WTC11 (cell line): ENCODE results near the gene PLPP7. TPM values are rescaled to one million over a fixed set of nuclear protein-coding genes. Genes with fewer than 3 reads are reported as not detected.
A peak's percentile ranks its signal among the peaks of the same experiment; 100 is the strongest.

Experiments
- ATAC-seq: fragments of 200-7000 bp; cut with Tn5 transposase; 2 replicates; pipeline ENCODE4 v1.10.0; 2021; ENCODE audit warnings: mild to moderate bottlenecking, moderate library complexity
- CTCF ChIA-PET: fragments of 300-600 bp; sonication (Branson Sonifier 250); formaldehyde crosslinking; loops from one replicate; lab custom pipeline; 2021; ENCODE audit warnings: antibody characterized with exemption; lab: Charles Lee
- POLR2A ChIA-PET: fragments of 350-600 bp; sonication (Branson Sonifier 250); formaldehyde crosslinking; loops from one replicate; lab custom pipeline; 2021; ENCODE audit warnings: antibody characterized with exemption; lab: Charles Lee
- DNase-seq: peaks from one replicate; pipeline ENCODE4 v3.0.0; 2021; ENCODE audit warnings: low spot score
- H3K27ac Mint-ChIP-seq: 2 replicates; pipeline ENCODE4 v1.8.0; 2021; ENCODE audit warnings: mixed read lengths
- H3K27me3 Mint-ChIP-seq: 2 replicates; pipeline ENCODE4 v1.8.0; 2021; ENCODE audit warnings: low read depth, mild to moderate bottlenecking, moderate library complexity, mixed read lengths
- H3K36me3 Mint-ChIP-seq: 2 replicates; pipeline ENCODE4 v1.8.0; 2021; ENCODE audit warnings: mixed read lengths
- H3K4me1 Mint-ChIP-seq: 2 replicates; pipeline ENCODE4 v1.8.0; 2022; ENCODE audit warnings: mixed read lengths
- H3K4me3 Mint-ChIP-seq: 2 replicates; pipeline ENCODE4 v1.8.0; 2021; ENCODE audit warnings: mild to moderate bottlenecking, moderate library complexity, mixed read lengths
- H3K9me3 Mint-ChIP-seq: 2 replicates; pipeline ENCODE4 v1.8.0; 2021; ENCODE audit warnings: mixed read lengths
- ELF4 ChIP-seq: sonication (generic); formaldehyde crosslinking; IDR thresholded peaks from 2 replicates; pipeline ENCODE4 v1.8.1; 2022; ENCODE audit warnings: low read depth, mild to moderate bottlenecking, moderate library complexity, missing genetic modification reagents
- ESRRA ChIP-seq: sonication (generic); formaldehyde crosslinking; IDR thresholded peaks from 2 replicates; pipeline ENCODE4 v1.8.1; 2022; ENCODE audit warnings: mild to moderate bottlenecking, missing genetic modification reagents, borderline replicate concordance
- MXD4 ChIP-seq: fragments of 250-450 bp; sonication (Bioruptor Pico); IDR thresholded peaks from 2 replicates; pipeline ENCODE4 v1.8.0; 2021; ENCODE audit warnings: mild to moderate bottlenecking, moderate library complexity, borderline replicate concordance
- ZNF232 ChIP-seq: sonication (generic); formaldehyde crosslinking; IDR thresholded peaks from 2 replicates; pipeline ENCODE4 v1.8.0; 2022; ENCODE audit warnings: mild to moderate bottlenecking, missing genetic modification reagents
- ZNF263 ChIP-seq: sonication (generic); formaldehyde crosslinking; IDR thresholded peaks from 2 replicates; pipeline ENCODE4 v1.8.1; 2022; ENCODE audit warnings: low read depth, mild to moderate bottlenecking, moderate library complexity, missing genetic modification reagents
- total RNA-seq: library from RNA; stranded (reverse); gene quantifications from 3 replicates; pipeline ENCODE4 v1.2.3, GENCODE V29; 2021
- TF ChIP-seq, protein P1 (sequence below): fragments of 250-450 bp; sonication (Bioruptor Pico); IDR thresholded peaks from 2 replicates; pipeline ENCODE4 v1.9.0; 2021; ENCODE audit warnings: mild to moderate bottlenecking
- TF ChIP-seq, protein P2 (sequence below): sonication (generic); formaldehyde crosslinking; IDR thresholded peaks from 2 replicates; pipeline ENCODE4 v1.8.1; 2023; ENCODE audit warnings: mild to moderate bottlenecking, moderate library complexity, missing genetic modification reagents
- TF ChIP-seq, protein P3 (sequence below): sonication (generic); formaldehyde crosslinking; IDR thresholded peaks from 2 replicates; pipeline ENCODE4 v1.8.1; 2023; ENCODE audit warnings: mild to moderate bottlenecking, missing genetic modification reagents
- TF ChIP-seq, protein P4 (sequence below): fragments of 250-450 bp; sonication (Bioruptor Pico); IDR thresholded peaks from 2 replicates; pipeline ENCODE4 v1.9.0; 2021; ENCODE audit warnings: mild to moderate bottlenecking

The PLPP7 gene
- total RNA-seq, 1 experiment from 2014 or later = 4.2 TPM

DNA sequence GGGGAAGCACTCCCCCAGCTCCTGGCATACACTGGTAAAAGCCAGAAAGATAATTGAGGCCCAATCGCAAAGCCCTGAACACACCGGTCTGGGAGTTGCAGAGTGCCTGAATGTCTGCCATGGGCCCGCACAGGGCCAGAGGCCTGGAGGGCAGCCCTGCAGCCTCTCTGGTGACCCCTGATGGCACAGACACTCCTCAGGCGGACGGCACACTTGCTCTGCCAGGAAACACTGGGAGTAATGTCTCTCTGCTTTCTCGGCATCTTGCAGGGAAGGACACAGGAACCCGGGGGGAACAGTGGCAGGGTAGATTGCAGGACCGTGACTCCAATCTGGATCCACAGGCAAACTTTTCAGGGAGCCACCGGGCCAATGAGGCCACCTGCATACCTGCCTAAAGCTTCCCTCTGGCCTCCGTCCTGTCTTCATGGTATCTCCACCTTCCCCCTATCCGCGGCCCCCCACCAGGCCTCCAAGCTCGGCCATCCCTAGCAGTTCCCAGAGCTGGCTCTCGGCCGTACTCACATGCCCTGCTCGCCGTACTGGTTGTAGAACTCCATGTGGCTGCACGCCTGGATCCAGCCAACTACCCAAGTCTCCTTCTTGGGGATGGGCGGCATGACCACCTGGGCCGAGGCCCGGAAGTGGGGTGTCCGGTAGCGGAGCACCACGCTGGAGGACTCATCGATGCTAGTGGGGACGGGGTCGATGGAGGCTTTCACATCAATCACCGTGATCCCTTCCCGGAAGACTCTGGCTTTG, 14.0 kb upstream of the PLPP7 start:
- TF ChIP-seq ZNF232 (no peak), ZNF263 (CRISPR knock-in tag) (peak; percentile 65; the same call in 1 of the 2 replicates)
- no peaks in the 10 kb centered on the region; the same call in 1 of the 2 replicates for H3K36me3 Mint-ChIP-seq
- peaks cover 14% of the 10 kb centered on the region for H3K27me3 Mint-ChIP-seq
- H3K4me3 Mint-ChIP-seq = peak overlapping the region; percentile 67
- peak; percentile 52 for ATAC-seq
- H3K27ac Mint-ChIP-seq = no peak overlapping the region
- DNase-seq = peak; percentile 59
- POLR2A ChIA-PET = interaction anchor here (1.5 kb wide), 1 partner anchor 14 kb away, joined by 3 read pairs; the partner anchor contains the start of gene PLPP7
- peaks cover 26% of the 10 kb centered on the region for H3K4me1 Mint-ChIP-seq
- CTCF ChIA-PET = interaction anchor here (0.5 to 7.8 kb wide), 6 partner anchors 13 to 228 kb away, joined by 3 to 57 read pairs (median 6); partner anchors contain the start of gene PLPP7
- H3K9me3 Mint-ChIP-seq = no peaks in the 10 kb centered on the region

DNA sequence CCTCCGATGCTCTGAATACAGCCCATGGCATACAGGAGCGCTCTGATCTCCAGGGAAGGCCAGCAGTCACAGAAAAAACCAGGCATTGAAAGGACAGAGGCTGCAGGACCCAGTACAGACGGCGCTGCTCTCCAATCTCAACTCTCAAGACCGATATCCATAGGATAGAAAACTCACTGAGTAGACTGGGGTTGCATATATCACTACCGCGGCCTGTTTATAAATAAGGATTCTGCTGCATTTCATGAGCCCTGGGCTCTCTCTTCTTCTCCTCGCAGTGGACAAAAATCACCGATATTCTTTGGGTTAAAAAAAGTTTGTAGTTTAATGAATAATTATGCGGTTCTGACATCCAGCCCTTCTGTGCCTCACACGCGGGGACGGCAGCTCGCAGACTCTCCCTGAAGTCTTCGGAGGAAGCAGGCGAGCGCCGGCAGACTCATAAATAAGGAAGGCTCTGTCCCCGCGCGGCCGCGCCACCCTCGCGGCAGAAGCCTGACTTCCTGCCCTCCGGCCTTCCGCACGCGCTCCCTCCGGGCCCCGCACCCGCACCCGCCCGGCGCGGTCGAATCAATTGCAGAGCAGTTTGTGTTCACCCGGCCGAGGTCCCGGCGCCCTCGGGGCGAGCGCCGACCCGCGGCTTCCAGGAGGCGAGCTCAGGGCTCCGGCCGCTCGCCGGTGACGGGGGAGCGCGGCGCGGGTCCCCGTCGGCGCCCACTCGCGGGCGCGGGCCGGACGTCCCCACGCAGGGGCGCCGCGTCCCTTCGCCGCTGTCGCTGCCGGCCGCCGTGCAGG, 13.2 kb upstream of the PLPP7 start, which contains the start of gene FAM78A:
Gene FAM78A, minus strand, starts transcription at position 417 of the 795 bp plus-strand sequence. Its CDS starts 331 bp downstream, at position 86.
- peaks cover 23% of the 10 kb centered on the region for H3K4me1 Mint-ChIP-seq
- POLR2A ChIA-PET = interaction anchor here (1.5 kb wide), 1 partner anchor 14 kb away, joined by 3 read pairs; the partner anchor contains the start of gene PLPP7
- DNase-seq = peak; percentile 51

DNA sequence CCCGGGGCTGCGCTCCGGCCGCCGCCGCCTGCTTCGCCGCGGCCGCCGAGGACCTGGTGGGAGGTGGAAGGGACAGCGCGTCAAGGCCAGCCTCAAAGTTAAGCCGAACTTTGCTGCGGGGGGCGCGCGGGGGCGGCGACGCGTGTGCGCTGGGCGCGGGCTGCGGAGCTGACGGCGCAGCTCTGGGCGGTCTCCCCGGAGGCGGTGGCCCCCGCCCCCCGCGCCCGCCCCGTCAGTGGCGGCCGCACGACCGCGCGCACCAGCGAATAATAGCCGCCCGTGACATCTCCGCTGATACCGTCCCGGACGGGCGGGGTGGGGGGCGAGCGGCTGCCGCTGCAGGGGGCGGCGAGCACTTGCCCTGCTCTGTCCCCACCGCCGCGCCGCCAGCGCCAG, 12.6 kb upstream of the PLPP7 start:
- ChIA-PET CTCF (interaction anchor here (1.9 to 7.8 kb wide), 3 partner anchors 12 to 59 kb away, joined by 7 to 57 read pairs (median 10); partner anchors contain the start of gene PLPP7), POLR2A (interaction anchor here (1.5 kb wide), 1 partner anchor 13 kb away, joined by 3 read pairs; the partner anchor contains the start of gene PLPP7)
- Mint-ChIP-seq H3K9me3 (no peaks in the 10 kb centered on the region), H3K27me3 (peaks cover 25% of the 10 kb centered on the region), H3K4me1 (peaks cover 23% of the 10 kb centered on the region), H3K27ac (no peak overlapping the region), H3K36me3 (no peaks in the 10 kb centered on the region; the same call in 1 of the 2 replicates), H3K4me3 (no peak overlapping the region)
- ATAC-seq = no peak
- DNase-seq = no peak
- no peak for TF ChIP-seq ELF4 (CRISPR knock-in tag)
- TF ChIP-seq, protein P1, sequence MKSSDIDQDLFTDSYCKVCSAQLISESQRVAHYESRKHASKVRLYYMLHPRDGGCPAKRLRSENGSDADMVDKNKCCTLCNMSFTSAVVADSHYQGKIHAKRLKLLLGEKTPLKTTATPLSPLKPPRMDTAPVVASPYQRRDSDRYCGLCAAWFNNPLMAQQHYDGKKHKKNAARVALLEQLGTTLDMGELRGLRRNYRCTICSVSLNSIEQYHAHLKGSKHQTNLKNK (CRISPR knock-in tag) = no peak
- TF ChIP-seq, protein P2, sequence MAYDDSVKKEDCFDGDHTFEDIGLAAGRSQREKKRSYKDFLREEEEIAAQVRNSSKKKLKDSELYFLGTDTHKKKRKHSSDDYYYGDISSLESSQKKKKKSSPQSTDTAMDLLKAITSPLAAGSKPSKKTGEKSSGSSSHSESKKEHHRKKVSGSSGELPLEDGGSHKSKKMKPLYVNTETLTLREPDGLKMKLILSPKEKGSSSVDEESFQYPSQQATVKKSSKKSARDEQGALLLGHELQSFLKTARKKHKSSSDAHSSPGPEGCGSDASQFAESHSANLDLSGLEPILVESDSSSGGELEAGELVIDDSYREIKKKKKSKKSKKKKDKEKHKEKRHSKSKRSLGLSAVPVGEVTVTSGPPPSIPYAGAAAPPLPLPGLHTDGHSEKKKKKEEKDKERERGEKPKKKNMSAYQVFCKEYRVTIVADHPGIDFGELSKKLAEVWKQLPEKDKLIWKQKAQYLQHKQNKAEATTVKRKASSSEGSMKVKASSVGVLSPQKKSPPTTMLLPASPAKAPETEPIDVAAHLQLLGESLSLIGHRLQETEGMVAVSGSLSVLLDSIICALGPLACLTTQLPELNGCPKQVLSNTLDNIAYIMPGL (CRISPR knock-in tag) = 0 out of 2 replicates have a peak, but pooled peaks have one; percentile 10

More for the DNA sequence above, 13.2 kb upstream of the PLPP7 start, which contains the start of gene FAM78A:
- 0 out of 2 replicates have a peak, but pooled peaks have one; percentile 27 for TF ChIP-seq ESRRA (CRISPR knock-in tag)
- TF ChIP-seq, protein P3, sequence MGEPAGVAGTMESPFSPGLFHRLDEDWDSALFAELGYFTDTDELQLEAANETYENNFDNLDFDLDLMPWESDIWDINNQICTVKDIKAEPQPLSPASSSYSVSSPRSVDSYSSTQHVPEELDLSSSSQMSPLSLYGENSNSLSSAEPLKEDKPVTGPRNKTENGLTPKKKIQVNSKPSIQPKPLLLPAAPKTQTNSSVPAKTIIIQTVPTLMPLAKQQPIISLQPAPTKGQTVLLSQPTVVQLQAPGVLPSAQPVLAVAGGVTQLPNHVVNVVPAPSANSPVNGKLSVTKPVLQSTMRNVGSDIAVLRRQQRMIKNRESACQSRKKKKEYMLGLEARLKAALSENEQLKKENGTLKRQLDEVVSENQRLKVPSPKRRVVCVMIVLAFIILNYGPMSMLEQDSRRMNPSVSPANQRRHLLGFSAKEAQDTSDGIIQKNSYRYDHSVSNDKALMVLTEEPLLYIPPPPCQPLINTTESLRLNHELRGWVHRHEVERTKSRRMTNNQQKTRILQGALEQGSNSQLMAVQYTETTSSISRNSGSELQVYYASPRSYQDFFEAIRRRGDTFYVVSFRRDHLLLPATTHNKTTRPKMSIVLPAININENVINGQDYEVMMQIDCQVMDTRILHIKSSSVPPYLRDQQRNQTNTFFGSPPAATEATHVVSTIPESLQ (CRISPR knock-in tag) = no peak
- TF ChIP-seq, protein P2 (CRISPR knock-in tag) = 0 out of 2 replicates have a peak, but pooled peaks have one; percentile 44
- peak; percentile 7; the same call in 1 of the 2 replicates for TF ChIP-seq ZNF263 (CRISPR knock-in tag)
- TF ChIP-seq, protein P4, sequence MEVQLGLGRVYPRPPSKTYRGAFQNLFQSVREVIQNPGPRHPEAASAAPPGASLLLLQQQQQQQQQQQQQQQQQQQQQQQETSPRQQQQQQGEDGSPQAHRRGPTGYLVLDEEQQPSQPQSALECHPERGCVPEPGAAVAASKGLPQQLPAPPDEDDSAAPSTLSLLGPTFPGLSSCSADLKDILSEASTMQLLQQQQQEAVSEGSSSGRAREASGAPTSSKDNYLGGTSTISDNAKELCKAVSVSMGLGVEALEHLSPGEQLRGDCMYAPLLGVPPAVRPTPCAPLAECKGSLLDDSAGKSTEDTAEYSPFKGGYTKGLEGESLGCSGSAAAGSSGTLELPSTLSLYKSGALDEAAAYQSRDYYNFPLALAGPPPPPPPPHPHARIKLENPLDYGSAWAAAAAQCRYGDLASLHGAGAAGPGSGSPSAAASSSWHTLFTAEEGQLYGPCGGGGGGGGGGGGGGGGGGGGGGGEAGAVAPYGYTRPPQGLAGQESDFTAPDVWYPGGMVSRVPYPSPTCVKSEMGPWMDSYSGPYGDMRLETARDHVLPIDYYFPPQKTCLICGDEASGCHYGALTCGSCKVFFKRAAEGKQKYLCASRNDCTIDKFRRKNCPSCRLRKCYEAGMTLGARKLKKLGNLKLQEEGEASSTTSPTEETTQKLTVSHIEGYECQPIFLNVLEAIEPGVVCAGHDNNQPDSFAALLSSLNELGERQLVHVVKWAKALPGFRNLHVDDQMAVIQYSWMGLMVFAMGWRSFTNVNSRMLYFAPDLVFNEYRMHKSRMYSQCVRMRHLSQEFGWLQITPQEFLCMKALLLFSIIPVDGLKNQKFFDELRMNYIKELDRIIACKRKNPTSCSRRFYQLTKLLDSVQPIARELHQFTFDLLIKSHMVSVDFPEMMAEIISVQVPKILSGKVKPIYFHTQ = no peak
- TF ChIP-seq MXD4 (CRISPR knock-in tag) = no peak
- no peak for ATAC-seq
- Mint-ChIP-seq H3K4me3 (peak within 1 kb of the TSS; percentile 67), H3K36me3 (no peaks in the 10 kb centered on the region; the same call in 1 of the 2 replicates), H3K27me3 (peaks cover 19% of the 10 kb centered on the region), H3K9me3 (no peaks in the 10 kb centered on the region), H3K27ac (no peak within 1 kb of the TSS)
- CTCF ChIA-PET = interaction anchor here (1.9 to 7.8 kb wide), 3 partner anchors 13 to 59 kb away, joined by 7 to 57 read pairs (median 10); partner anchors contain the start of gene PLPP7
